ENCODE results near the gene FCHSD2. TPM values are rescaled to one million over a fixed set of nuclear protein-coding genes. Genes with fewer than 3 reads are reported as not detected.
A peak's percentile ranks its signal among the peaks of the same experiment; 100 is the strongest.

The FCHSD2 gene
- polyA plus RNA-seq, 2 of the 4 experiments (the other 2 are of a cell fraction) = 10.5 to 19.0 TPM

GRCh38 chr11:73189723-73190556 lies 47.8 kb upstream of the FCHSD2 start:
- TF ChIP-seq FOSB (CRISPR knock-in tag; IDR thresholded peaks at IDR 0.05) (no peak), EP300 (IDR thresholded peaks at IDR 0.05) (no peak), MYC (IDR thresholded peaks at IDR 0.05; ENCODE audit: borderline replicate concordance, low read length) (no peak), KDM1A (IDR thresholded peaks at IDR 0.05; ENCODE audit: low read depth) (no peak), CHD4 (IDR thresholded peaks at IDR 0.05; ENCODE audit: borderline replicate concordance) (no peak), CTCF (IDR thresholded peaks at IDR 0.05) (no peak), CHD2 (IDR thresholded peaks at IDR 0.05; ENCODE audit: low read length, partially characterized antibody) (no peak), RCOR1 (IDR thresholded peaks at IDR 0.05; ENCODE audit: low read depth, low read length) (no peak), USF2 (IDR thresholded peaks at IDR 0.05) (no peak), JUN (IDR thresholded peaks at IDR 0.05) (no peak), REST (IDR thresholded peaks at IDR 0.05) (no peak), ZC3H11A (IDR thresholded peaks at IDR 0.05) (no peak)
- ChIA-PET CTCF (interaction anchor here (0.7 to 13.9 kb wide), 9 partner anchors 12 to 481 kb away, joined by 3 to 179 read pairs (median 28); no protein-coding TSS in a partner anchor), POLR2A (interaction anchor here (0.9 kb wide), 1 partner anchor 38 kb away, joined by 4 read pairs; no protein-coding TSS in a partner anchor)
- FAIRE-seq (no peak), DNase-seq (ENCODE audit: low read depth in 1 of 2, low spot score in 1 of 2) (no peak), ATAC-seq (no peak)
- H3K9me3 ChIP-seq = no peaks in the 10 kb centered on the region
- H3K4me1 ChIP-seq = peaks cover 59% of the 10 kb centered on the region
- no peak overlapping the region for H3K4me2 ChIP-seq
- 64% methylated on average over 5 of the region's 5 CpGs for WGBS (ENCODE audit: missing lambda C conversion rate)
- H3K4me3 ChIP-seq = no peak overlapping the region
- 0 out of 6 replicates have a peak overlapping the region, but pooled peaks of 1 of the 2 experiments have one; percentile 14 for H3K27ac ChIP-seq

- H3K27ac ChIP-seq = 0 out of 6 replicates have a peak overlapping the region, but pooled peaks of 1 of the 2 experiments have one; percentile 4
- no peak overlapping the region for H3K4me3 ChIP-seq
- CTCF ChIA-PET = interaction anchor here (0.7 to 13.9 kb wide), 7 partner anchors 11 to 480 kb away, joined by 3 to 179 read pairs (median 56); no protein-coding TSS in a partner anchor
- no peak for DNase-seq (ENCODE audit: low read depth in 1 of 2, low spot score in 1 of 2)
- TF ChIP-seq PBX3 (IDR thresholded peaks at IDR 0.05) (no peak), MAZ (IDR thresholded peaks at IDR 0.05; ENCODE audit: borderline replicate concordance, low read depth, low read length) (no peak), POLR2A (IDR thresholded peaks at IDR 0.05; ENCODE audit: low read length) (no peak), USF2 (IDR thresholded peaks at IDR 0.05) (no peak), CBX8 (IDR thresholded peaks at IDR 0.05) (no peak), MAFK (IDR thresholded peaks at IDR 0.05; ENCODE audit: partially characterized antibody) (no peak), RNF2 (IDR thresholded peaks at IDR 0.05; ENCODE audit: borderline replicate concordance, low read depth) (no peak), NR3C1 (IDR thresholded peaks at IDR 0.05) (no peak), TP53 (CRISPR knock-in tag; IDR thresholded peaks at IDR 0.05) (no peak), SMC3 (IDR thresholded peaks at IDR 0.05) (no peak), ATOH8 (CRISPR knock-in tag; IDR thresholded peaks at IDR 0.05; ENCODE audit: low read depth) (no peak), FOXS1 (CRISPR knock-in tag; IDR thresholded peaks at IDR 0.05) (no peak)
- 77% methylated on average over 8 of the region's 8 CpGs for WGBS (ENCODE audit: missing lambda C conversion rate)
- no peak for ATAC-seq
- POLR2A ChIA-PET = interaction anchor here (0.9 kb wide), 1 partner anchor 39 kb away, joined by 4 read pairs; no protein-coding TSS in a partner anchor
- no peak for FAIRE-seq
- peaks cover 55% of the 10 kb centered on the region for H3K4me1 ChIP-seq
- no peaks in the 10 kb centered on the region for H3K9me3 ChIP-seq
- H3K4me2 ChIP-seq = no peak overlapping the region
These were observed 47.2 kb upstream of the FCHSD2 start for GRCh38 chr11:73189315-73189714.
